NCI-H524 (cell line): ENCODE measurements around the gene ADAMTS3.

Experiments used
- DNase-seq, 2 experiments: peaks; one replicate each; lab custom pipeline; 2025; lab: John Stamatoyannopoulos, UW

Gene ADAMTS3

DNA sequence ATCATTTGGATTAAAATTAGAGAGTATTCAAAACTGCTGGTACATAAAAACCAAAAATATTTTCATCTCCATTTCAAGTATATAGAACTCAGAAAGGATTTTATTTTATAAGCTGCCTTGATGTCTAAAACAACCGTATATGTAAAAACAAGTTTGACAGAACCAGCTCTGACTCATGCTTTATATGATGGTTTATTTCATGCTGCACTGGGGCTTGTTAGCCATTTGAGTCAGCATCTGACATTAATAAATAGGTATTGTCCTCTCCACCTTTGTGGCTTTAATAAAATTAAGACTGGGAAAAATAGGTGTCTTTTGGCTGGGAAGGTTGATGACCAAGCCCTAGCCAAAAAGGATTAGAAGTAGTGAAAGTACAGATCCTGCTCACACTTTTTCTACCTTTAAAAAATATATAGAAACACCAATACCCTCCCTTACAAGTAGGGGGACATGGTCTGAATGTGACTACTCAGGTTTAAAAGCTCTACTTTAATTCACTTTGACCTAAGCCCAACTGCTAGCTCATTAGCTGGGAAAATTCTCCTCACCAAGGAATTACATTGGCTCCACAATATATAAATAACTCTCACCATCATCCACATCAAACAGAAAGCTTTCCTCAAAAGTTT lies 228.1 kb downstream of the ADAMTS3 start:
- DNase-seq: no peak

DNA sequence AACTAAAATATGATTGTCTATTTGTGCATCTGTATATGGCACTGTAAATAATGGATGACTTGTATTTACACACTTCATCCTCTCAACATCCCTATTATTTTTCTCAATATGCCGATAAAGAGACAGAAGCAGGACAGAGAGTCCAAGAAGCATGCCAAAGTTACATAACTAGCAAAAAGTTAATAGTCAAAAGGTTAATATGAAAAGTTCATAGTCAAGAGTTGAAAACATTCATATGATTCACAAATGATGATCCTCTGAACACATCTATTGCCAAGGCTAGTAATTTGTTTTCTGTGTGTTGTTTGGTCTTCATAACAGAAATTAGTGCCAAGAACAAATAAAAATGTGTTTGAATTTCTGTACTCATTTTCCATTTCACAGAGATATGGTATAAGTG lies 231.0 kb downstream of the ADAMTS3 start:
- DNase-seq: no peak

DNA sequence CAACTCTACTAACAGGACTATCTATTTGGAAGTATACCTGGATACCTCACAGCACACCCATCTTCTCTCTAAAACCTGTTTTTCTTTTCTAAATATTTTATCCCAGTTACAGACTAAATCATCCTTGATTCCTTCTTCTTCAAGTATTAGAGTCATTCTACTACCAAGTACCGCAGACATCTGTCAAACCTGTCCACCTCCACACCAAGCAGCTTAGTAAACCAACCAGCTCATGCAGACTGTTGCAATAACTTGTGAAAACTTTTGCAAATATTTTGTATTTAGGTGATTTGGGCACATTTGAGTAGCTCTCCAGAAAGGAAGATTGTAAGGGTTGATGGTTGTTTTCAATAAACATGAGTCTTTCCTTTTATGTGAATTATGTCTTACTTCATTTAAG lies 238.6 kb downstream of the ADAMTS3 start:
- no peak for DNase-seq

DNA sequence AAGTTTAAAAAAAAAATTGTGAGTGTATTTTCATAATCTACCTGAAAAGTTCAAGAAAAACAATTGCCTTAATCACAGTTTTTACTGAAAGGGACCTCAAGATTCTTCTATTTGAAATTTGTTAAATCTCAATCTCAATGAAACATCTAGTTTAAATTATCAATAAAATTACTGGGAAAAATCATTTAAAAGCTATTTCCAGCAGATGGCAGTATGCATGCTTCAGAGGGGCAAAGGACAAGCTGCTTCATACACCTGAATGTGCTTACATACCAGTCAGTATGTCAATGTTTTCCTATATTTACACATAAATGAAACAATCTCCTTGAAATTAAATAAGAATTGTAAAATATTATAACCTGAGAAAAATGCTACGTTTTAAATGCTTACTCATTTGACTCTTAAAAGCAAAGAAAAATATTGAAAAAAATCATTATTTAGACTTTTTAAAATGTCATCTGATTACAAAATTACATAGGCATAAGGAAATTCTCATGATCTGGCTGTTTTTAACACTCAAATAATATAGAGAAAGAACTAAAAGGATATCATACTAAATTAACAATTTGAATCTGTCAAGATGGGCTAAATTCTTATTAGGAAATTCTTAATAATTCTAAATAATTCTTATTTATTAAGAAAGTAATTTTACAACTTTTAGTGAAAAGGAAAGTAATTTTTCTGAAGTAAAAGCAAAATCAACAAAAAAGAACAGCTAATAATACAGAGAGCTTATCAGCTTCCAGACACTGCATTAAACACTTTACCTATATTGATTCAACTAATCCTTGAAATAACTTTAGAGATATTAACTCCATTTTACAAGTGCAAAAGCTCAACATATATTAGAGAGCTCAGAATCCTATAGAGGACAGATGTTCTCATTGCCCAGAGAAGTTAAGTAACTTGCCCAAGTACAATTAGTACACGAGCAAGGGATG lies 242.1 kb downstream of the ADAMTS3 start:
- peak in 1 of 2 experiments; percentile 54 for DNase-seq

DNA sequence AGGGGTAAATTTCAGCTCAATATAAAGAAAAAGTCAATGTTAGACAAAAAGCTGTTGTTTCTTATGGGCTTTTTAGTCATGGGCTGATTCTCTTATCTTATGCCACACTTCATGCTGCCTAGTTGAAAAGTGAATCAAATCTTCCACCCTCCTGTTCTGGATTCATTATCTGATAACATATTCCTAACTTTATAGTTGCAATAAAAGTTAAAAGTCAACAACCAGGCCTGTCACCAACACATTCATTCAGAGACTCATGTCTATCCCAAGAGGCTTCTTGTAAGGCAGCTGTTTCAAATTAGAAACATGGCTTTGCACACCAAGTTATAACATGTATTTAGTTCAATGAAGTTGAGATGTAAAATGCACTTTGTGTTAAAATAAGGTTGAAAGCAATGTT lies 243.8 kb downstream of the ADAMTS3 start:
- no peak for DNase-seq

DNA sequence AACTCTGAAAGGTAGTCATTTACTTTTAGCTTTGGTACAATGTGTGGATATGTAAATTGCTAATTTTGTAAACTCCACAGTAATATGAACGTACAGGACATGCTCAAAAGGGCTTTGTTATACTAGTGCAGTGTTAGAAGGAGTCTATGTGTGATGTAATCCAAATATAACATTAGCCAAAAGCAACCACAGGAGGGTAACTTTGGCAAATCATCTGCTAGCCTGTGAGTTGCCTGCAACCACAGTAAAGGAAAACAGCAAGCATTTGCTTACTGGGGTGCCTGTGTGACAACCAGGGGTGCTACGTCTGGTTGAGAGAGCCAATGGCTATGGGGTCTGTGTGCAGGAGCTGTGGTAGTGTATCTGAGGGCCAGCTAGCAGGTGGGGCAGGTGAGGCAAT lies 245.8 kb downstream of the ADAMTS3 start:
- no peak for DNase-seq

DNA sequence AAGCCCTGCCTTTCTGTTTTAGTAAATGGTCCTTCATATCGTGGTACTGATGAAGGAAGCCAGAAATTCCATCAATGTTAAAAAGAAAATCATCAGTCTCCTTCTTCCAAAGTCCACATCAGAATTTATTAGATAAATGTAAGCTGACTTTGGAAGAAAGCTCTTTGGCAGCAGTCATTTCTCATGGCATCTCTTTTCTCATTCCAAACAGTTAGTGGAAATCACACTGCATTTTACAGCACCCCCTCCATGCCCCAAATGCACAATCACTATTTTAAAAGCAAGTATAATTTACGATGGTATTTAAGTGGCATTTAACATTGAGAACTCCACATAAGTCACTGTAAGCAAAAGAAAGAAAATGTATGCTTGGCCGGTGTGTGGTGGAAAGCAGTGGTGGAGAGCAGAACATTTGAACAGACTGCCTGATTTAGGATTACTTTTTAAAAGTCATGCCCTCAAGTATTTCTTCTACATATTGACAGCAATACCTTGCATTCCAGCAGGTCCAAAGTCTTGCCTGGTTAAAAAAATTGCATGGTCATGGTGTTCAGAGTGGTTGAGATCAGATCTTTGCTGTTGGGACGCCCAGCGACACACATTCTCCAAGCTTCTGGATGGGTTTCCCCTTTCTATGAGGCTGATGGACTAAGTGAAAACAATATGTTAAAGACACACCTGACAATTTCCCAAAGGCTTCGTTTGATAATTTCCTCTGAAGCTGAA lies 248.6 kb downstream of the ADAMTS3 start:
- DNase-seq: no peak

DNA sequence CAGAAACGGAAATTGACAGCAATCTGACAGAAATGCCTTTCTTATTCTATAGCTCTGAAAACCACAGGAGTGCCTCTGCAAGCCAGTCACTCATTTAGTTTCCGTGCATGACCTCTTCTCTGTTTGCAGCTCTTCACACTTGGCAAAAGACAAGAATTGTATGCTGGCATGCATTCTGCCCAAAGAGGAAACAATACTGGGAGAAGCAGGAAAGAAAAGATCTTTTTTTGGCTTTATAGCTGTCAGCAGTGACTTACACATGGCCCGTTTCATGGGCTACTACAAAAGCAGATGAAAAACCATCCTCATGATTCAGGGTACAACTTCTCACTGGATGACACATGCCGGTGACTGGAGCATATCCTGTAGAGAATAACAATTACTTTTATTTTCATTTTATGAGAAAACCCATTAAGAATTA lies 249.4 kb downstream of the ADAMTS3 start:
- DNase-seq: no peak

DNA sequence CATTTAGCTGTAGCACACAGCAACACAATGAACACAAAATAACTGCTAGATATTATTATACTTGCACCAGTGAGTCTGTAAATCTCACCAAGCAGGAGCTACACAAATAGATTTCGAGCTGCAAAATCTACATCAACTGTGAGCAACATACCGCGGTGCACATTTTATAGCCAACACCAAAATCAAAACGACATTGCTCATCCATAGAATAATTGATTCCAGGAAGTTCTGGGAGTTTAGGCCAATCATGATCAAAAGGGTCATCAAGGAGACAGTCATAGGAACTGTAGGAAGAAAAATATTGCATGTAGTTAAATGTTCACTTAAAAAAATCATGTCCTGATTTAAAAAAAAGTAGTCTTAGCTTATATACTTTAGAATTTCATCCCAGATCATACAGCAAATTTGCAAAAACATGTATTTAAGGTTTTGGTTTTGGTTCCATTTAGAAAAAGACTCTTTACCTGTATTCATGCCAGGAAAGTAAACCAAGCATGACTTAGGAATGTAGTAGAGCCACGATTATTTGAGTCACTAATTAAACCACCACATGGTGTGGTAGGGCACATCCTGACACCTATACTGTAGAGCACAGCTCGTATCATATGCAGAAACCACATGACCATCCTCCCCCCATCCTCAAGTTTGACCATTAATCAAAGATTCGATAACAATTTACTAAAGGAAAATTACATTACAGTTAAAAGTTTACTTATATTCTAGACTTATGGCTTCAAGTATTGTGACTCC lies 250.4 kb downstream of the ADAMTS3 start:
- DNase-seq: no peak

DNA sequence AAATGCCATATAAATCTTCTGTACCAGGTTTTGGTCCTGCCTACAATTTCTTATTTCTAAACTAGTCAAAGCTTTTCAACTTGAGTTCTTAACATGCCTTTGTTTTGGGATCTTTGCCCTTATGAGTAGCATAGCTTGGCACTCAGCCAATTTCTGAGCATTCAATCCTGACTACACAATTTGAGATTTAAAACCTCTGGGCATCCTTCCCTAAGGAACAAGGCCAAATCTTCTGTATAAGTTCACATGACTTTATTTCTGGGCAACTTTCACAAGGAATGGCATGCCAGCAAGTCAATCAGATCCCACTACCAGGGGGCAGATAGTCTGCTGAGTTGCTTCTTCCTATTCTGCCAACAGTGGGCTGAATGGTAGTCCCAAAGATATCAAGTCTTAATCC lies 254.2 kb downstream of the ADAMTS3 start:
- DNase-seq: peak in 1 of 2 experiments; percentile 13

DNA sequence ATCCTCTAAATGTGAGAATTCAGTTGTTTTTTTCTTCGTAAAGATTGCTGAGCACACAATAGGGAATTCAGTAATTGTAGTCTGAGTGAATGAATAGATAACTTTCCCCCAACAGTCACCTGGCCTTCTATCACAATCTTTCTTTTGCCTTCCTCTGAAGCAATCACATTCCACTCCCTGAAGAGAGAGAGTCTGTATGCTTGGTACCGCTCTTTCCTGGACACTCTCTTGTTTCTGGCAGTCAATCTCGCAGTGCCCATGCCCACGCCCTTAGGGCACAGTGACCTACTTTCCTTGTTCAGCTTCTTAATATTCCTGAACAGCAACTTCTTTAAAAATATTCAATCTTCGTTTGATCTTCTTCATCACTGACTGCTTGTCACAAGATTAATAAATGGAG lies 255.9 kb downstream of the ADAMTS3 start:
- no peak for DNase-seq

DNA sequence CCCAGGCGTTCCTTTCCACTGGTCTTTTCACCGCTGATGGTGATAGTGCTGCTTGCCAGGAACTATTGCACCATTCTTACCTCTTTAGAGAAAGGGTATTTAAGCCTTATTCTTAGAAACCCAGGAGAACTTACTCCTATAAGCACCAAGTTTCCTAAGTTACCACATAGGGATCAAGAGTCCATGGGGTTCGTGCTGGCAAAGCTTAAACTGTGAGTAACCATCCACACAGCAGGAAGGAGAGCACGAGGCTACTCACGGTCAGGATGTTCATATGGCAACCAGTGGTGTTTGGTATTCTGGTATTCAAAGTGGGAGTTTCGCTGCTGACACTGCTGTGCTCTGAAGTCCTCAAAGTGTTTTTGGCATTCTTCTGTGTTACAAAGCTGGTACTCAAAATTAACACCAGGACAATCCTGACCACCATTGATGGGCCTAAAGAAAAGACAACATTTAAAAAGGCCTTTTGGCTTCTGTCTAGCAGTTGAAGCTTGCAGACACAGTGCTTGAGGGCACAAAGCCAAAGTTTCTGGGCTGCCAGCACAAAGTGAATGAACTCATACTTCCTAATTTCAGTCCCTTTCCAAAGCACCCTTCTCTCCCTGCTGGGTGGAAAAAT lies 256.9 kb downstream of the ADAMTS3 start:
- DNase-seq: no peak

DNA sequence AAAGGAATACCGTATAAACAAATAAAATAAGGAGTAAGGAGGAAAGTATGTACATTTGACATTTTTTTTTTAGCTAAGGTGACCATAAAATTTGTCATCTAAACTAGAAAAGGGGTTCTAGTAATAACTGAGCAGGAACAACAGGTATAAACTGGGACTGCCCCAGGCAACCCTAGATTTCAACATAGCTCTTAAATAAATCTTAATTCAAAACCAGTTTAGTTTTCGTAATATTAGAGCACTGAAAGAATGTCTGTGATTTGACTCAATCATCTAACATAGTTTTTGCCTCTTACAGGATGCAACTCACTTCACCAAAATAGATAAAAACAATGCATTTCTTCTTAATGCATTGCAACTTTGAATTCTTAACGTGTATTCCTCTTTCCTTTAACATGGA lies 257.7 kb downstream of the ADAMTS3 start:
- DNase-seq: no peak

DNA sequence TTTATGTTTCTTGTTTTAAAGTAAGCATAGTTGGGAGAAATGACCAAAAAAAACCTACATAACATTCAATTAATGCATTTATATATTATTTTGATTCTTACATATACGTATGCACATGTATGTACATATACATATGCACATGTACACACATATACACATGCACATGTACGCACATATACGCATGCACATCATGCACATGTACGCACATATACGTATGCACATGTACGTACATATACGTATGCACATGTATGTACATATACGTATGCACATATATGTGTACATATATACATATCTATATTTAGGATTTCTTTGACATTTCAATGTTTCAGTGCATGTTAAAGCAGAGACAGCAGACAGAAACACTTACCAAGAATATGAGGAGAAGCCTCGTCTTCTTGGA lies 263.4 kb downstream of the ADAMTS3 start:
- DNase-seq: no peak

DNA sequence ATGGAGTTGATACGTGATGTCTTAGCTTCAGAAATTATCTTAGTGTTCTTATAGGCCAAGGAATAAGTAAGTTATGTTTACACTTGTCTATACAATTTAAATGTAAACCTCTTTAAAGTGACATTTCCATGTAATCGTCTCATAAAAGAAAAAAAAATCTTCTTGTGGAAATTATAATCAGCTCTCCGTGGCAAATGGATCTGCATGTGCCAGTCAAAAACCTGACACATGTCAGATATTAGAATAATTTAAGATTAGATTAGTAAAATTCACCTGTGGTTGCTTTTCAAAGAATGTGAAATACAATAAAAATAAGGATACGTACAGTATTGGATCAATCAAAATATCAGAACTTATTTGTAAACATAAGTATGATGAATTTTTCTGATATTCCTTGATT lies 263.9 kb downstream of the ADAMTS3 start:
- no peak for DNase-seq

DNA sequence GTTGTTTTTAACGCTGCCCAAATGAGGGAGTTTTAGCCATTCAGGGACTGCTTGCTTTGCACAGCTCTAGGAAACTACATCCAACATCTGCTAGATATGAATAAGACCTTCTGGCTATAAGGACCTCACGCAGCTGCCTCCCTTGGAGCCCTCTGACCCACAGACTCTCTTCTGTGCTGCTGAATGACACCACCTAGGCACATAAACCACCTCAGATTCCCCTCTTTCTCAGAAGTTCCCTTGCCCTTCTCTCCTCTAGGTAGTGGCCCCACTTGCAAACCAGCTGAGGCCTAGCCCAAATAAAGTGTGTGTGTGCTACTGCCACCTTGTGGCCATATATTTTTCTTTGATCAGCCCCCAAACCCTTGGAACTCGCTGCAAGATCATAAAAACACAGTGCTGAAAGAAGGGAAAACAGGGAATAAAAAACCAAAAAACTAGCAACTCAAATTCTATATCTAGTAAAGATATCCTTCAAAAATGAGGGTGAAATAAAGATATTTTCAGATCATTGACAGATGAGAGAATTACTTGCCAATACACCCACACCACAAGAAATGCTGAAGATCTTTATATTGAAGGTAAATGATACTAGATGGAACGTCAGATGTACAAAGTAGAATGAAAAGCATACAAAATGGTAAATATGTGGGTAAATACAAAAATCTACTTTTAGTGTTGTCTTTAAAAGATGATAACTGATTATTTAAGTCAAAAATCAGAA lies 265.9 kb downstream of the ADAMTS3 start:
- DNase-seq: peak in 1 of 2 experiments; percentile 51

DNA sequence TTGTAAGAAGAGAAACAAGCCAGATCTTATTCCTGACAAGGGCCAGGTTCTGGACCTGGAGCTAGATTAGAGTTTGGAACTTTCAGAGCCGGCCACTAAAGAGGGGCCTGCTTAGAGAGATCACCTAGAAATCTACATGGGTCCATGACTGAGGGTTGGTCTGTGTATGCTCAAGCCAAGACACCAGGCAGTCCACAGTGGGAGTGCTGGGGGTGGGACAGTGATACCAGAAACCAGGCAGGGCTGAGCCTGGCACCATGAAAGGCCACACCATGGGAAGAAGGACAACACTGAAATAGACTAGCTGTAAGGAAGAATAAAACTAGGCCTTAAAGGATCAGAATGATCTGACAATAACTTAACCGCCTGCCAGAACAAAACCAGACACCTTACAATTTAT lies 267.3 kb downstream of the ADAMTS3 start:
- no peak for DNase-seq

DNA sequence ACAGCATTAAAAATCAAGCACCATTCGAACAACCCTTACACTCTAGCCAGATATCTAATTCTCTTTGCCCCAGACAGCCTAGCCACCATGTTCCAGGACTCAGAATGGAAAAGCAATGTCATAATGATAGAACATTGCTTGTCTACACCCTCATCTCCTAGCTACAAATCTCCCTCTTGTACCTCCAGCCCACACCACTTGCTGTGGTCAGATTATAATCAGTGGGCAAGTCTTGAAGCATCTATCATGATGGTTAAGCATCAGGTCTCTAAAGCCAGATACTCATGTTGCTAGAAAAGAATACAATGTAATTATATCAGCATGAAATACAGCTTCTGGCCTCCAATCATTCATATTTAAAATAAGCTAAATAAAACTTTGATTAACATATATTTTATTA lies 268.9 kb downstream of the ADAMTS3 start:
- no peak for DNase-seq

DNA sequence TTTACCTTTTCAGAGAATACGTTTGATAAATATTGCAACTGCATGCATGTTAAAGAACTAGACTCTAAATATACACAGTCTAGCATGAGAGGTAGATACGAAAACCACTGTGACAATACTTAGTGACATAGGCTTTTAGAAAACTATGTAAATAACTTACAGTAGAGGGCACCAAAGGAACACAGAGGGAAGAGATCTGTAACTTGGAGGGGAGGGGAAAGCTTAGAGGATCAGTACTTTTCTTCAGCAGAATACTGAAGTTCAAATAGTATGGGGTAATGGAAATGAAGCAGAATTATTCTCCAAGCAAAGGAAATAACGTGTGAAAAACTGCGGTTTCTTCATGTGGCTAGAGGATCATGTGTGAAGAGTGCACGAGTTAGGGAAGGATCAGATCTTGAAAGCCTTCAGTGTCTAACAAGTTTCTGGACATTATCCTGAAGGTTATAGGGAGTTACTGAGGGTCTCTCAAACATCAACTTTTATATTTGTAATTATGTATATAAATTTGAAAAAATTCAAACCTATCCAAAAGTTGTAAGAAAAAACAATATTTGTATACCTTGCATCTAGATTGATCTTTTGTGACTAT lies 273.0 kb downstream of the ADAMTS3 start:
- DNase-seq: peak in 1 of 2 experiments; percentile 56

DNA sequence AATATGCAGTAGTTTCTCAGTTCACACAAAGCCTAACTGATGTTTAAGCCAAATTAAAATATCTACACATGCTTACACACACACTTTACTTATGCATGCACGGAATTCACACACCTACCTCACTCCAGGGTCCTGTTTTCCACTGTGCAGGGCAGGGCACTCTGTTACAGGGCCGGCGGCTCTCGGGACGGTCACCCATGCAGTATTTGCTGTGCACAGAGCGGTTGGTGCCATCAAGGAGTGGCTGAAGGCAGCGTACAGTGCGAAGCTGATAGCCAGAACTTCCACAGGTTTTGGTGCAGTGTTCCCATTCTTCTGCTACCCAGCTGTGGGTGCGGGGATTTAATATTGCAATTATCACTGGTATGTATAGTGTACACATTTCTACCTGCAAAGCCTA lies 278.3 kb downstream of the ADAMTS3 start:
- no peak for DNase-seq

DNA sequence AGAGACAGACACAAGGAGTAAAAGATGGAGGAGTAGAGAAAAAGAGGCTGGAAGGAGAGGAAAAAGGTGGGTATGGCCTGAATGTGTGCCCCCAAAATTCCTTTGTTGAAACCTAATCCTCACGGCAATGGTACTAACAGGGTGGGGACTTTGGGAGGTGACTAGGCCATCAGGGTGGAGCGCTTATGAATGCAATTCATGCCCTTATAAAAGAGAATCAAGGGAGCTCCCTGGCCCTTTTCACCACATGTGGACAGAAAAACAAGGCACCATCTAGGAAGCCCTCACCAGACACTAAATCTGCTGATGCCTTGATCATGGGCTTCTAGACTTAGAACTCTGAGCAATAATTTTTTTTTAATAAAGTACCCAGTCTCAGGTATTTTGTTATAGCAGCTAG lies 282.1 kb downstream of the ADAMTS3 start:
- DNase-seq: no peak
